PFSK-1 (cell line): ENCODE measurements around the gene DGCR8.

ENCODE experiments used
- FOXP2 ChIP-seq: optimal IDR thresholded peaks from 2 replicates; pipeline ENCODE3; 2011; ENCODE audit warnings: borderline replicate concordance, control low read depth, inconsistent platforms; ENCODE audit not compliant: insufficient read depth; ENCODE audit errors: extremely low read length, extremely low read depth
- POLR2AphosphoS5 ChIP-seq: IDR thresholded peaks from 2 replicates; pipeline ENCODE4 v1.6.1; 2012; ENCODE audit warnings: low read depth, mild to moderate bottlenecking, control low read depth, low read length, moderate library complexity
- REST ChIP-seq, 2 experiments: IDR thresholded peaks; 2 replicates each; pipeline versions ENCODE4 v1.6.1 to v1.8.0; 2011 to 2012; ENCODE audit warnings: low read depth in 2 of 2, low read length in 2 of 2, control low read depth in 1 of 2, inconsistent platforms in 1 of 2, mild to moderate bottlenecking in 1 of 2, moderate library complexity in 1 of 2; ENCODE audit not compliant: insufficient read depth in 1 of 2
- SIN3A ChIP-seq: IDR thresholded peaks from 2 replicates; pipeline ENCODE4 v1.6.1; 2012; ENCODE audit warnings: mild to moderate bottlenecking, low read length, moderate library complexity, borderline replicate concordance; ENCODE audit not compliant: insufficient read depth
- TAF1 ChIP-seq: IDR thresholded peaks from 2 replicates; pipeline ENCODE4 v1.6.1; 2012; ENCODE audit warnings: low read length, control low read depth, borderline replicate concordance; ENCODE audit not compliant: insufficient read depth

Gene DGCR8

GRCh38 chr22:20139391-20140106 is 59.5 kb downstream of the DGCR8 start:
- TF ChIP-seq SIN3A = no peak
- TF ChIP-seq TAF1 = no peak
- TF ChIP-seq REST (IDR thresholded peaks at IDR 0.05; ENCODE audit: insufficient read depth in 1 of 2, low read depth in 2 of 2, low read length in 2 of 2) = no peak
- no peak for TF ChIP-seq FOXP2
- TF ChIP-seq POLR2AphosphoS5 = no peak

- no peak for TF ChIP-seq SIN3A
- no peak for TF ChIP-seq REST (IDR thresholded peaks at IDR 0.05; ENCODE audit: insufficient read depth in 1 of 2, low read depth in 2 of 2, low read length in 2 of 2)
- TF ChIP-seq FOXP2 = no peak
- no peak for TF ChIP-seq TAF1
- TF ChIP-seq POLR2AphosphoS5 = no peak
Observed at GRCh38 chr22:20140107-20140445, 60.0 kb downstream of the DGCR8 start.

- TF ChIP-seq POLR2AphosphoS5 = no peak
- no peak for TF ChIP-seq REST (IDR thresholded peaks at IDR 0.05; ENCODE audit: insufficient read depth in 1 of 2, low read depth in 2 of 2, low read length in 2 of 2)
- no peak for TF ChIP-seq TAF1
- TF ChIP-seq SIN3A = no peak
- TF ChIP-seq FOXP2 = no peak
Observed at GRCh38 chr22:20140521-20140964, 60.5 kb downstream of the DGCR8 start.

- no peak for TF ChIP-seq POLR2AphosphoS5
- TF ChIP-seq SIN3A = no peak
- no peak for TF ChIP-seq FOXP2
- TF ChIP-seq TAF1 = no peak
- TF ChIP-seq REST (IDR thresholded peaks at IDR 0.05; ENCODE audit: insufficient read depth in 1 of 2, low read depth in 2 of 2, low read length in 2 of 2) = no peak
Observed at GRCh38 chr22:20141186-20142077, 61.4 kb downstream of the DGCR8 start.
